Measurements from ENCODE around the gene ZNF584. TPM values are rescaled to one million over a fixed set of nuclear protein-coding genes. Genes with fewer than 3 reads are reported as not detected.

The ZNF584 gene
- total RNA-seq, 3 donors from 2014 or later: 13.6 to 16.1 (median 15.8) TPM

DNA sequence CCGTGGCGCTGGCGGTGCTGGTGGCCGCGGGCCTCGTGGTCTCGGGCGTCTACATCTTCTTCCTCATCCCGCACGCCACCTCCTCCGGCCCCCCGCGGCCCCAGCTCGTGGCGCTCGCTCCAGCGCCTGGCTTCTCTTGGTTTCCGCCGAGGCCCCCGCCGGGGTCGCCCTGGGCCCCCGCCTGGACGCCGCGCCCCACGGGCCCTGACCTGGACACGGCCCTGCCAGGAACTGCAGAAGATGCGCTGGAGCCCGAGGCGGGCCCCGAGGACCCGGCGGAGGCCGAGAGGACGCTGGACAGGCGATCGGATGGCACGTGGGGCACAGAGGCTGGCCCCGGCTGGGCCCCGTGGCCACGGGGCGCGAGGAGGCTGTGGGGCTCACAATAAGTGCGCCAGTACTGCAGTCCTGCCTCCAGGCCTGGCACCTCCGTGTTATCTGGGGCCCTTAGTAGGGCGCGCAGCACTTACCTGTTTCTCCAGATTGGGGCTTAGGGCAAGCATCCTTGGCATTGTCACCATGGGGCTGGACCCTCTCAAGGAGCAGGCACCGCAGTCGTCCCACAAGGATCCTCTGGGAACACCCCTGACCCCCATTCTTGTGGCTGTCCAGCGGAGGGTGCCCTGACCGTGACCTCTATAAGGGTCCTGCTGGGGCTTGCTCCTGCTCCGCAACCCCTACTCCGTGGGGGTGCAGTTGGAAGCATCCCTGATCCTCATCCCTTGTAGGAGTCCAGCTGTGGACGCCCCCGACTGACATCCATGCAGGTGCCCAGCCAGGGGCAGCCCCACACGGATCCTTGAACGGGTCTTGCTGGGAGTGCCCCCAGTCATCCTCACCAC lies 11.5 kb upstream of the ZNF584 start:
- no peak for DNase-seq (ENCODE audit: low spot score in 2 of 2)
- no peaks in the 10 kb centered on the region for H3K36me3 ChIP-seq
- TF ChIP-seq POLR2AphosphoS5 (IDR thresholded peaks at IDR 0.05) (no peak), POLR2A (IDR thresholded peaks at IDR 0.05) (no peak)
- TF ChIP-seq, protein P1, sequence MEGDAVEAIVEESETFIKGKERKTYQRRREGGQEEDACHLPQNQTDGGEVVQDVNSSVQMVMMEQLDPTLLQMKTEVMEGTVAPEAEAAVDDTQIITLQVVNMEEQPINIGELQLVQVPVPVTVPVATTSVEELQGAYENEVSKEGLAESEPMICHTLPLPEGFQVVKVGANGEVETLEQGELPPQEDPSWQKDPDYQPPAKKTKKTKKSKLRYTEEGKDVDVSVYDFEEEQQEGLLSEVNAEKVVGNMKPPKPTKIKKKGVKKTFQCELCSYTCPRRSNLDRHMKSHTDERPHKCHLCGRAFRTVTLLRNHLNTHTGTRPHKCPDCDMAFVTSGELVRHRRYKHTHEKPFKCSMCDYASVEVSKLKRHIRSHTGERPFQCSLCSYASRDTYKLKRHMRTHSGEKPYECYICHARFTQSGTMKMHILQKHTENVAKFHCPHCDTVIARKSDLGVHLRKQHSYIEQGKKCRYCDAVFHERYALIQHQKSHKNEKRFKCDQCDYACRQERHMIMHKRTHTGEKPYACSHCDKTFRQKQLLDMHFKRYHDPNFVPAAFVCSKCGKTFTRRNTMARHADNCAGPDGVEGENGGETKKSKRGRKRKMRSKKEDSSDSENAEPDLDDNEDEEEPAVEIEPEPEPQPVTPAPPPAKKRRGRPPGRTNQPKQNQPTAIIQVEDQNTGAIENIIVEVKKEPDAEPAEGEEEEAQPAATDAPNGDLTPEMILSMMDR (IDR thresholded peaks at IDR 0.05): no peak
- no peaks in the 10 kb centered on the region for H3K9me3 ChIP-seq
- H3K27me3 ChIP-seq: peaks cover 0 to 14% of the 10 kb centered on the region in 2 donors
- H3K4me3 ChIP-seq: peak overlapping the region in 2 of 3 donors; percentile 44 to 66
- no peak overlapping the region for H3K27ac ChIP-seq
- peaks cover 5 to 9% of the 10 kb centered on the region in 2 donors for H3K4me1 ChIP-seq
- intact Hi-C loops (cut with DNase I; ENCODE audit: low total_unique reads): no loop called here

DNA sequence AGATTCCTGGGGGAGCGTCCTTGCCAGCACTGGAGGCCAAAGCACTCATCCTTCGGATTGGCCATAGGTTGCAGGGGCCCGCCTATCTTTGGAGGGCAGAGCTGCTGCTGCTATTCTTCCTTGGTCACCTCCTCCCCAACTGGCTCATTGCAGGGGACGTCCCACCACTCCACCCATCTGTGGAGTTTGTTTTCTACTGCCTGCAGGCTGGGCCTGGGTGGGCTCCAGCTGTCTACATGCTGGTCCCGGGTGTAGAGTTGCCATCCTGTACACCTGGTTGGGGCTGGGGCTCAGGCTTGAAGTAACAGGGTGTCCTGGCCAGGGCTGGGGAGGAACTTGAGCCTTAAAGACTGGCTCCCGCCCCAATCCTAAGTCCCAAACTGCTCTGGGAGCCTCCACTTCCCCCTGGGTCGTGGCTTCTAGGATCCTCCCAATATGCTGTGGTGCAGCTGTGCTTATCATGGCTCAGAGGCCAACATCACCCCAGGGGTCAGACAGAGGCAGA lies 10.9 kb upstream of the ZNF584 start:
- Histone ChIP-seq H3K27ac (no peak overlapping the region), H3K36me3 (no peaks in the 10 kb centered on the region), H3K4me1 (peaks cover 9 to 13% of the 10 kb centered on the region in 2 donors), H3K4me3 (no peak overlapping the region), H3K9me3 (no peaks in the 10 kb centered on the region), H3K27me3 (peaks cover 0 to 14% of the 10 kb centered on the region in 2 donors)
- no peak for TF ChIP-seq POLR2A (IDR thresholded peaks at IDR 0.05)
- TF ChIP-seq, protein P1 (IDR thresholded peaks at IDR 0.05): no peak
- no peak for TF ChIP-seq POLR2AphosphoS5 (IDR thresholded peaks at IDR 0.05)
- intact Hi-C loops (cut with DNase I; ENCODE audit: low total_unique reads): no loop called here
- DNase-seq (ENCODE audit: low spot score in 2 of 2): no peak

DNA sequence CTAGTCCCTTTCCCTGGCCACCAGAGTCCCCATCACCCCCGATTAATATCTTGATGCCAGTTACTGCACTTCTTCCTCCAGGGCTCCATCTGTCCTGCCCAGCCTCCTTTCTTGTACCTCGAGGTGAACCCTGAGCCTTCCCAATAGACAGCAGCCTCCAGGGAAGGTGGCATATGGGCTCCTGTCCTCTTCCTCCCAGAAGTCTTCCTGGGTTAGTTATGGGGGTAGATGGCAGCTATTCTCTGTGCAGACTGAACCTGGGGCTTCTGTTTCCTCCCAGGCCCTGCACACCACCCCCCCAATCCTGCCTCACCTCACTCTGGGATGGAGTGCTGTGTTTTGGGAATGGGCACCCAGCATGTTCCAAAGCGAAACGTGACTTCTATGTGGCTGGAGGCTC lies 10.4 kb upstream of the ZNF584 start:
- no peak for DNase-seq (ENCODE audit: low spot score in 2 of 2)
- TF ChIP-seq, protein P1 (IDR thresholded peaks at IDR 0.05): no peak
- TF ChIP-seq POLR2AphosphoS5 (IDR thresholded peaks at IDR 0.05): no peak
- no peak for TF ChIP-seq POLR2A (IDR thresholded peaks at IDR 0.05)
- Histone ChIP-seq H3K4me1 (peaks cover 9 to 13% of the 10 kb centered on the region in 2 donors), H3K27ac (no peak overlapping the region), H3K27me3 (peaks cover 0 to 14% of the 10 kb centered on the region in 2 donors), H3K9me3 (no peaks in the 10 kb centered on the region), H3K36me3 (no peaks in the 10 kb centered on the region), H3K4me3 (no peak overlapping the region)
- intact Hi-C loops (cut with DNase I; ENCODE audit: low total_unique reads): no loop called here

DNA sequence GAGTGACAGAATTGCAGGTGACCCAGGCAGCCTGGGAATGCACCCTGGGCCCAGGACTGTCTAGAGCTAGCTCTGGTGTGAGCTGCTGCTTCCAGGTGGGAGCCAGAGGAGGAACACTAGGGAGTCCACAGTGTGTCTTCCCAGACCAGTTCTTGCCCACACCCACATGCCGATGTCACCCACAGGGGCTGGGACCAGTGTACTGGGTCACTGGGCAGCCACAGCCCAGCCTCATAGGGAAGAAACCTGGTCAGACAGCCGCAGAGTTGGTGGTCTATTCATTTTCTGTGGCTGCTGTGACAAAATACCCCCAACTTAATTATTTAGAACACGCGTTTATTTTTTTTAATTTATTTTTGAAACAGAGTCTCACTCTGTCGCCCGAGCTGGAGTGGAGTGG lies 9.9 kb upstream of the ZNF584 start:
- peaks cover 0 to 14% of the 10 kb centered on the region in 2 donors for H3K27me3 ChIP-seq
- H3K4me3 ChIP-seq: no peak overlapping the region
- no peaks in the 10 kb centered on the region for H3K36me3 ChIP-seq
- intact Hi-C loops (cut with DNase I; ENCODE audit: low total_unique reads): no loop called here
- no peak for DNase-seq (ENCODE audit: low spot score in 2 of 2)
- H3K9me3 ChIP-seq: no peaks in the 10 kb centered on the region
- H3K4me1 ChIP-seq: peaks cover 9 to 13% of the 10 kb centered on the region in 2 donors
- H3K27ac ChIP-seq: no peak overlapping the region
- TF ChIP-seq POLR2AphosphoS5 (IDR thresholded peaks at IDR 0.05) (no peak), POLR2A (IDR thresholded peaks at IDR 0.05) (no peak)
- TF ChIP-seq, protein P1 (IDR thresholded peaks at IDR 0.05): no peak

DNA sequence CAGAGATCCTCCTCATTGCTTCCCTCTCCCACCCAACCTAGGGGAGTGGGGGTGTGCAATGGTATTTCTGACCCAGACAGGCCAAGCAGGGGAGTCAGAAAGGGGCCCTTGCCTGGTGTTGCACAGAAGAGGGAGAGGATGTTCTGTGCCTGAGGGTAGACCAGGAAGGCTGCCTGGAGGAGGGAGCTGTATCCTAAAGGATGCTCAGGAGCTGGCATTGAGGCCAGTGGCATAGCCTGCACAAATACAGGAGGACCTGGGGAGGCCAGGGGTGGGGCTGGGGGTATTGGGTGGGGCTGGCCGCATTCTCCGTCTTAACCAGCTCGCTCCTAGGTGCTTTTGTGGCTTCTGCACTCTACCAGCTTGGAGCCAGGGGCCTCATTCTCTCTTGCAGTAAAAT lies 8.5 kb upstream of the ZNF584 start:
- H3K36me3 ChIP-seq: no peaks in the 10 kb centered on the region
- no peaks in the 10 kb centered on the region for H3K9me3 ChIP-seq
- intact Hi-C loops (cut with DNase I; ENCODE audit: low total_unique reads): loop anchor here (10.0 kb wide), 1 partner anchor 1295 kb away; no protein-coding TSS in a partner anchor
- DNase-seq (ENCODE audit: low spot score in 2 of 2): peak in 1 of 2 donors; percentile 28
- no peak overlapping the region for H3K27ac ChIP-seq
- TF ChIP-seq POLR2A (IDR thresholded peaks at IDR 0.05) (no peak), POLR2AphosphoS5 (IDR thresholded peaks at IDR 0.05) (no peak)
- TF ChIP-seq, protein P1 (IDR thresholded peaks at IDR 0.05): no peak
- peak overlapping the region in 2 of 3 donors; percentile 66 to 71 for H3K4me3 ChIP-seq
- H3K27me3 ChIP-seq: peaks cover 0 to 14% of the 10 kb centered on the region in 2 donors
- H3K4me1 ChIP-seq: peaks cover 9 to 13% of the 10 kb centered on the region in 2 donors
